HL-60 (cell line): ENCODE results near the gene PPP1R2C.

ENCODE experiments used
- DNase-seq, 2 experiments: peaks; one replicate each; pipeline ENCODE4 v3.0.0-alpha.2; 2010 to 2020; ENCODE audit warnings: low read depth in 1 of 2, low spot score in 1 of 2
- H3K27ac ChIP-seq: fragments of 250-450 bp; sonication (Bioruptor Pico); replicated peaks from 2 replicates; pipeline ENCODE4 v1.5.1; 2020; ENCODE audit warnings: mild to moderate bottlenecking, moderate library complexity
- H3K27me3 ChIP-seq: fragments of 250-450 bp; sonication (Bioruptor Pico); 2 replicates; pipeline ENCODE4 v1.5.1; 2021; ENCODE audit warnings: mild to moderate bottlenecking, moderate library complexity; ENCODE audit not compliant: insufficient read depth, poor library complexity, severe bottlenecking
- H3K4me3 ChIP-seq: replicated peaks from 2 replicates; pipeline ENCODE4 v1.5.1; 2011; ENCODE audit warnings: mild to moderate bottlenecking, control low read depth, low read length; ENCODE audit not compliant: insufficient read depth
- GABPA ChIP-seq: IDR thresholded peaks from 2 replicates; pipeline ENCODE4 v1.6.1; 2012; ENCODE audit warnings: low read depth
- POLR2AphosphoS5 ChIP-seq: IDR thresholded peaks from 2 replicates; pipeline ENCODE4 v1.6.1; 2012; ENCODE audit warnings: low read depth
- SPI1 ChIP-seq: IDR thresholded peaks from 2 replicates; pipeline ENCODE4 v1.6.1; 2012; ENCODE audit warnings: low read depth, mild to moderate bottlenecking, borderline replicate concordance
- TF ChIP-seq, protein P1 (sequence below): IDR thresholded peaks from 2 replicates; pipeline ENCODE4 v1.6.1; 2012; ENCODE audit warnings: low read depth; ENCODE audit not compliant: insufficient replicate concordance
- TF ChIP-seq, protein P2 (sequence below): IDR thresholded peaks from one replicate; pipeline ENCODE4 v1.5.1; 2011; ENCODE audit warnings: low read length, control low read depth, inconsistent platforms; ENCODE audit not compliant: insufficient read depth

The PPP1R2C gene

DNA sequence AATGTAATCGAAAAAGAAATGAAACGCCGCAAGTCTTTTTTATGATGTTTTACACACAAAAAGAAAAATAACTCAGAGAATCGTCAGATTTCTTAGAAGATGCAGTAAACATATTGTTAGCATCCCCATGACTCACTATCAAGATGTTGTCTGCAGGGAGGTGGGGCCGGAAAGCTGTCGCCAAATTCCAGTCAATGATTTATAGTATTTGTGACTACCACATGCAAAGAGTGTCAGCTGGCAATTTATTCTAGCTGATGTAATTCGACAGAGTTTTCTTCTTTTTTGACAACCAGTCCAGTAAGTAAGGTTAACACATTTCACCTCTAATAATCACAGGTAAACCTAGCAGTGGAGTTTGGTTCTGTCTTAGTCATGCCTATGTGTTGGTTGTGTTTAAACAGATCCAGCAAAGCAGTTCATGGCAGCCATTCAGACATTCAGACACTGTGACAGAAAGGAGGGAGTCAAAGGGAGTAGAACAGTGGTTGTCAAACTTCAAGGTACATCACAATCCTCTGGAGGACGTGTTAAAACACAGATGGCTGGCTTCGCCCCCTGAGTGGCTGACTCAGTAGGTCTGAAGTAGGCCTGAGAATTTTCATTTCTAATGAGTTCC lies 19.8 kb upstream of the PPP1R2C start:
- TF ChIP-seq SPI1 = no peak
- TF ChIP-seq, protein P1, sequence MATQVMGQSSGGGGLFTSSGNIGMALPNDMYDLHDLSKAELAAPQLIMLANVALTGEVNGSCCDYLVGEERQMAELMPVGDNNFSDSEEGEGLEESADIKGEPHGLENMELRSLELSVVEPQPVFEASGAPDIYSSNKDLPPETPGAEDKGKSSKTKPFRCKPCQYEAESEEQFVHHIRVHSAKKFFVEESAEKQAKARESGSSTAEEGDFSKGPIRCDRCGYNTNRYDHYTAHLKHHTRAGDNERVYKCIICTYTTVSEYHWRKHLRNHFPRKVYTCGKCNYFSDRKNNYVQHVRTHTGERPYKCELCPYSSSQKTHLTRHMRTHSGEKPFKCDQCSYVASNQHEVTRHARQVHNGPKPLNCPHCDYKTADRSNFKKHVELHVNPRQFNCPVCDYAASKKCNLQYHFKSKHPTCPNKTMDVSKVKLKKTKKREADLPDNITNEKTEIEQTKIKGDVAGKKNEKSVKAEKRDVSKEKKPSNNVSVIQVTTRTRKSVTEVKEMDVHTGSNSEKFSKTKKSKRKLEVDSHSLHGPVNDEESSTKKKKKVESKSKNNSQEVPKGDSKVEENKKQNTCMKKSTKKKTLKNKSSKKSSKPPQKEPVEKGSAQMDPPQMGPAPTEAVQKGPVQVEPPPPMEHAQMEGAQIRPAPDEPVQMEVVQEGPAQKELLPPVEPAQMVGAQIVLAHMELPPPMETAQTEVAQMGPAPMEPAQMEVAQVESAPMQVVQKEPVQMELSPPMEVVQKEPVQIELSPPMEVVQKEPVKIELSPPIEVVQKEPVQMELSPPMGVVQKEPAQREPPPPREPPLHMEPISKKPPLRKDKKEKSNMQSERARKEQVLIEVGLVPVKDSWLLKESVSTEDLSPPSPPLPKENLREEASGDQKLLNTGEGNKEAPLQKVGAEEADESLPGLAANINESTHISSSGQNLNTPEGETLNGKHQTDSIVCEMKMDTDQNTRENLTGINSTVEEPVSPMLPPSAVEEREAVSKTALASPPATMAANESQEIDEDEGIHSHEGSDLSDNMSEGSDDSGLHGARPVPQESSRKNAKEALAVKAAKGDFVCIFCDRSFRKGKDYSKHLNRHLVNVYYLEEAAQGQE = no peak
- TF ChIP-seq, protein P2, sequence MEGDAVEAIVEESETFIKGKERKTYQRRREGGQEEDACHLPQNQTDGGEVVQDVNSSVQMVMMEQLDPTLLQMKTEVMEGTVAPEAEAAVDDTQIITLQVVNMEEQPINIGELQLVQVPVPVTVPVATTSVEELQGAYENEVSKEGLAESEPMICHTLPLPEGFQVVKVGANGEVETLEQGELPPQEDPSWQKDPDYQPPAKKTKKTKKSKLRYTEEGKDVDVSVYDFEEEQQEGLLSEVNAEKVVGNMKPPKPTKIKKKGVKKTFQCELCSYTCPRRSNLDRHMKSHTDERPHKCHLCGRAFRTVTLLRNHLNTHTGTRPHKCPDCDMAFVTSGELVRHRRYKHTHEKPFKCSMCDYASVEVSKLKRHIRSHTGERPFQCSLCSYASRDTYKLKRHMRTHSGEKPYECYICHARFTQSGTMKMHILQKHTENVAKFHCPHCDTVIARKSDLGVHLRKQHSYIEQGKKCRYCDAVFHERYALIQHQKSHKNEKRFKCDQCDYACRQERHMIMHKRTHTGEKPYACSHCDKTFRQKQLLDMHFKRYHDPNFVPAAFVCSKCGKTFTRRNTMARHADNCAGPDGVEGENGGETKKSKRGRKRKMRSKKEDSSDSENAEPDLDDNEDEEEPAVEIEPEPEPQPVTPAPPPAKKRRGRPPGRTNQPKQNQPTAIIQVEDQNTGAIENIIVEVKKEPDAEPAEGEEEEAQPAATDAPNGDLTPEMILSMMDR = no peak
- no peak for TF ChIP-seq POLR2AphosphoS5
- no peak for TF ChIP-seq GABPA
- H3K27me3 ChIP-seq = no peaks in the 10 kb centered on the region
- H3K4me3 ChIP-seq = no peak overlapping the region
- no peak for DNase-seq
- H3K27ac ChIP-seq = no peak overlapping the region

DNA sequence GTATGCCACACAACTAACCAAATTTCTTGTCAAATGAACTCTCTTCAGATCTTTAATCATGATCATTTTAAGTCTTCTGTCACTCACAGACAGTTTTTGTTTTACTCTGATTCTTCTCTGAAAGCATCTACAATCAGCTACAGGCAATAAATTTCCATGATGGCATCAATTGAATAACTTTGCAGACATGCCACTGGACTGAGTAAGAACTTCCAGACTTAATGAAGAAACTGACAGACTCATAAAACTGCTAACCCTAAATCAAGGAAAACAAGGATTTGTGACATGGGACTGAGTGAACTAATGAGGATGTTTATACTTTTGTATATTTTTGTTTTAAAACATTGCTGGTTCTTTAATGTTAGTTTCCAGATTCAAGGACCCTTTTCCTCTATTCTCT lies 5.5 kb upstream of the PPP1R2C start:
- TF ChIP-seq, protein P1 = no peak
- TF ChIP-seq POLR2AphosphoS5 (no peak), GABPA (no peak), SPI1 (no peak)
- TF ChIP-seq, protein P2 = no peak
- no peak for DNase-seq

DNA sequence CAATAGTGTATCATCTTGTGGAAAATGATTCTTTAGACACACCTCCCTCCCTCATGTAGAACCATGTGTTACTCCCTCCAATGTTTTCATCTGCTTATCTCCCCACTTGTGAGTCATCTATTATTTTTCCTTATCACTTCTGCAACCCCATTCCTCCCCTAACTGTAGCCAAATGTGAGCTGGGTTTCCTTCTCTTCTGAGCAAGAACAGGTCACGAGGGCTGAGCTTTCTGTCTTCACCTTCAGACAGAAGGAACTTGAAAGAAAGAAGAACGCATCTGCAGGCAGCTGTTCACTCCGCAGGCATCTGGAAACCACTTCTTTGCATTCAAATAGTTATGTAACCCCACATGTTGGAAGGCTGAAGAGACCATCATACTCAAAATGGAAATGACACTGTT lies 1.8 kb downstream of the PPP1R2C start:
- no peak overlapping the region for H3K4me3 ChIP-seq
- H3K27ac ChIP-seq = no peak overlapping the region
- peak; percentile 8 to 69 for DNase-seq
- TF ChIP-seq SPI1 = no peak; the same call in 1 of the 2 replicates
- TF ChIP-seq POLR2AphosphoS5 = no peak
- no peak for TF ChIP-seq GABPA
- TF ChIP-seq, protein P1 = no peak
- TF ChIP-seq, protein P2 = no peak
- H3K27me3 ChIP-seq = no peaks in the 10 kb centered on the region

More for the DNA sequence above, 5.5 kb upstream of the PPP1R2C start:
- no peak overlapping the region for H3K4me3 ChIP-seq
- no peak overlapping the region for H3K27ac ChIP-seq
- H3K27me3 ChIP-seq = no peaks in the 10 kb centered on the region
